ENCODE results near the gene HS1BP3. TPM values are rescaled to one million over a fixed set of nuclear protein-coding genes. Genes with fewer than 3 reads are reported as not detected.

HS1BP3 gene
- total and polyA plus RNA-seq, 9 of the 15 experiments (the other 6 are each of a cell fraction or from before 2014, with no cell fraction given): 0.41 to 8.3 (median 5.9) TPM

DNA sequence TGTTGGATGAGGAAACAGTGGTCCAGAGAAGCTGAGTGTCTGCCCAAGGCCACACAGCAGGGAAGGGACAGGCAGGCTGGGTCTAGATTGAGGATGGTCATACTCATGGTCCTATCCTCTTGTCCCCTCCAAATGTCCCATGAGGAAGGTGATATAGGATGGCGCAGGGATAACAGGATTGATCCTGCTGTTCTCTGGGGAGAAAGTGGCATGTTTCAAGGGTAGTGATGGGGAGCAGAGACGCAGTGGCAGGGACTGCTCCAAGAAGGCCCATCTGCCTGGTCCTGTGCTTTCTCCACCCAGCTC lies 24.6 kb downstream of the HS1BP3 start:
- CTCF ChIA-PET (ENCODE audit: low intra/inter-chr PET ratio): no interaction called here
- no peaks in the 10 kb centered on the region for H3K79me2 ChIP-seq (ENCODE audit: control insufficient read depth, insufficient read depth, low read length)
- H3K27me3 ChIP-seq (ENCODE audit: control insufficient read depth in 2 of 2, insufficient read depth in 2 of 2, low read length in 2 of 2): peaks cover 0 to 11% of the 10 kb centered on the region in 2 experiments; a peak in 1 of 5 replicates
- H3K9me1 ChIP-seq (ENCODE audit: control insufficient read depth, insufficient read depth, low read length): no peaks in the 10 kb centered on the region
- no peaks in the 10 kb centered on the region for H3K4me1 ChIP-seq (replicated peaks in 1 of 2; ENCODE audit: control insufficient read depth in 2 of 2, insufficient read depth in 2 of 2, low read length in 2 of 2)
- TF ChIP-seq ZFP36 (IDR thresholded peaks at IDR 0.05; ENCODE audit: low read depth, low read length, partially characterized antibody) (peak; percentile 7), HMG20A (CRISPR knock-in tag; conservative IDR thresholded peaks at IDR 0.05) (no peak)
- DNase-seq (ENCODE audit: extremely low read depth in 1 of 4, low spot score in 3 of 4) (no peak), FAIRE-seq (peak; percentile 37), ATAC-seq (no peak)
- H3K4me3 ChIP-seq: no peak overlapping the region
- no peaks in the 10 kb centered on the region for H3K9me3 ChIP-seq (replicated peaks; ENCODE audit: control insufficient read depth, insufficient read depth, low read depth, low read length)
- no peaks in the 10 kb centered on the region for H4K20me1 ChIP-seq (replicated peaks; ENCODE audit: control insufficient read depth, insufficient read depth, low read length)
- BruUV-seq (replicated peaks): no TSS peak
- H3K27ac ChIP-seq (ENCODE audit: extremely low read depth, low read depth, low read length): no peak overlapping the region
- 52% methylated on average over 2 of the region's 2 CpGs for WGBS (ENCODE audit: insufficient coverage, low coverage, missing lambda C conversion rate)
- in situ Hi-C loops (cut with MboI): no loop called here
- no peak overlapping the region for H3K9ac ChIP-seq (ENCODE audit: insufficient read depth in 1 of 2, low read depth in 2 of 2, low read length in 2 of 2)
- no peak overlapping the region for H2AFZ ChIP-seq (ENCODE audit: low read depth, low read length)
- no peak overlapping the region for H3K4me2 ChIP-seq (ENCODE audit: insufficient read depth, low read length)
- intact Hi-C loops (cut with micrococcal nuclease): no loop called here
- POLR2A ChIA-PET: interaction anchor here (0.6 kb wide), 1 partner anchor 184 kb away, joined by 5 read pairs; no protein-coding TSS in a partner anchor
- H3K36me3 ChIP-seq (ENCODE audit: control insufficient read depth, insufficient read depth, low read length): no peaks in the 10 kb centered on the region

GRCh38 chr2:20625491-20626391 lies 25.2 kb downstream of the HS1BP3 start:
- ChIA-PET CTCF (ENCODE audit: low intra/inter-chr PET ratio) (no interaction called here), POLR2A (interaction anchor here (0.5 to 1.5 kb wide), 4 partner anchors 9 to 184 kb away, joined by 3 to 5 read pairs (median 4); no protein-coding TSS in a partner anchor)
- no peak overlapping the region for H3K9ac ChIP-seq (ENCODE audit: insufficient read depth in 1 of 2, low read depth in 2 of 2, low read length in 2 of 2)
- no peaks in the 10 kb centered on the region for H4K20me1 ChIP-seq (replicated peaks; ENCODE audit: control insufficient read depth, insufficient read depth, low read length)
- in situ Hi-C loops (cut with MboI) (no loop called here), intact Hi-C loops (cut with micrococcal nuclease) (no loop called here)
- H3K79me2 ChIP-seq (ENCODE audit: control insufficient read depth, insufficient read depth, low read length): no peaks in the 10 kb centered on the region
- H3K4me3 ChIP-seq: no peak overlapping the region
- H3K4me1 ChIP-seq (replicated peaks in 1 of 2; ENCODE audit: control insufficient read depth in 2 of 2, insufficient read depth in 2 of 2, low read length in 2 of 2): no peaks in the 10 kb centered on the region
- H3K9me1 ChIP-seq (ENCODE audit: control insufficient read depth, insufficient read depth, low read length): no peaks in the 10 kb centered on the region
- no TSS peak for BruUV-seq (replicated peaks)
- H3K27ac ChIP-seq (ENCODE audit: extremely low read depth, low read depth, low read length): no peak overlapping the region
- H2AFZ ChIP-seq (ENCODE audit: low read depth, low read length): no peak overlapping the region
- DNase-seq (ENCODE audit: extremely low read depth in 1 of 4, low spot score in 3 of 4) (no peak), ATAC-seq (no peak), FAIRE-seq (no peak)
- no peaks in the 10 kb centered on the region for H3K36me3 ChIP-seq (ENCODE audit: control insufficient read depth, insufficient read depth, low read length)
- H3K4me2 ChIP-seq (ENCODE audit: insufficient read depth, low read length): no peak overlapping the region
- peaks cover 0 to 11% of the 10 kb centered on the region in 2 experiments; a peak in 1 of 5 replicates for H3K27me3 ChIP-seq (ENCODE audit: control insufficient read depth in 2 of 2, insufficient read depth in 2 of 2, low read length in 2 of 2)
- WGBS (ENCODE audit: insufficient coverage, low coverage, missing lambda C conversion rate): 58% methylated on average over 19 of the region's 19 CpGs
- TF ChIP-seq FOXA3 (CRISPR knock-in tag; conservative IDR thresholded peaks at IDR 0.05 in 1 of 2, IDR thresholded peaks at IDR 0.05 in 1 of 2): 0 out of 4 replicates have a peak, but pooled peaks of 1 of the 2 experiments have one; percentile 39
- TF ChIP-seq ZFP1 (CRISPR knock-in tag; IDR thresholded peaks at IDR 0.05): no peak
- TF ChIP-seq, protein P1, sequence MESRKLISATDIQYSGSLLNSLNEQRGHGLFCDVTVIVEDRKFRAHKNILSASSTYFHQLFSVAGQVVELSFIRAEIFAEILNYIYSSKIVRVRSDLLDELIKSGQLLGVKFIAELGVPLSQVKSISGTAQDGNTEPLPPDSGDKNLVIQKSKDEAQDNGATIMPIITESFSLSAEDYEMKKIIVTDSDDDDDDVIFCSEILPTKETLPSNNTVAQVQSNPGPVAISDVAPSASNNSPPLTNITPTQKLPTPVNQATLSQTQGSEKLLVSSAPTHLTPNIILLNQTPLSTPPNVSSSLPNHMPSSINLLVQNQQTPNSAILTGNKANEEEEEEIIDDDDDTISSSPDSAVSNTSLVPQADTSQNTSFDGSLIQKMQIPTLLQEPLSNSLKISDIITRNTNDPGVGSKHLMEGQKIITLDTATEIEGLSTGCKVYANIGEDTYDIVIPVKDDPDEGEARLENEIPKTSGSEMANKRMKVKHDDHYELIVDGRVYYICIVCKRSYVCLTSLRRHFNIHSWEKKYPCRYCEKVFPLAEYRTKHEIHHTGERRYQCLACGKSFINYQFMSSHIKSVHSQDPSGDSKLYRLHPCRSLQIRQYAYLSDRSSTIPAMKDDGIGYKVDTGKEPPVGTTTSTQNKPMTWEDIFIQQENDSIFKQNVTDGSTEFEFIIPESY (CRISPR knock-in tag; IDR thresholded peaks at IDR 0.05): peak; percentile 49; the same call in 1 of the 2 replicates
- H3K9me3 ChIP-seq (replicated peaks; ENCODE audit: control insufficient read depth, insufficient read depth, low read depth, low read length): no peaks in the 10 kb centered on the region
